NT2/D1 (cell line): ENCODE measurements around the gene HEPACAM.

ENCODE experiments used
- SUZ12 ChIP-seq: IDR thresholded peaks from 2 replicates; pipeline ENCODE4 v1.6.1; 2011; ENCODE audit not compliant: insufficient read length, insufficient read depth; ENCODE audit errors: extremely low read depth
- YY1 ChIP-seq: IDR thresholded peaks from 2 replicates; pipeline ENCODE4 v1.6.1; 2011; ENCODE audit not compliant: insufficient read length, insufficient read depth
- ZNF274 ChIP-seq: IDR thresholded peaks from 2 replicates; pipeline ENCODE4 v1.6.1; 2011; ENCODE audit warnings: mild to moderate bottlenecking, low read depth, low read length

- TF ChIP-seq ZNF274 (no peak), YY1 (no peak), SUZ12 (no peak)
Observed at GRCh38 chr11:124934862-124935547, 842 bp downstream of the HEPACAM start.
